HuH-7 (cell line): ENCODE measurements around the gene DMKN.
"Not testable (repeated sequence)": the region's sequence is repeated elsewhere in the genome, so short reads cannot be mapped to it uniquely, and the experiment has no call there.

Experiments used
- DNase-seq: peaks from one replicate; pipeline ENCODE4 v3.0.0; 2011; ENCODE audit warnings: low spot score

The DMKN gene

GRCh38 chr19:35497406-35497805 lies 16.0 kb downstream of the DMKN start:
- no peak for DNase-seq

GRCh38 chr19:35495107-35496064 lies 18.1 kb downstream of the DMKN start:
- DNase-seq, result peak; percentile 93

GRCh38 chr19:35493971-35494370 lies 19.5 kb downstream of the DMKN start:
- DNase-seq, result no peak

- DNase-seq, result no peak
These were observed 21.6 kb downstream of the DMKN start for GRCh38 chr19:35491836-35492360.

GRCh38 chr19:35490364-35490763 lies 23.1 kb downstream of the DMKN start, which contains the start of gene KRTDAP:
Gene KRTDAP (minus strand): TSS chr19:35490464. CDS start chr19:35490442, 22 bp downstream.
- DNase-seq, result no peak

- DNase-seq, result no peak
These were observed 24.8 kb downstream of the DMKN start for GRCh38 chr19:35488677-35489076.

- no peak for DNase-seq
These were observed 25.7 kb downstream of the DMKN start for GRCh38 chr19:35487656-35488182.

GRCh38 chr19:35486268-35486708 lies 27.2 kb downstream of the DMKN start:
- DNase-seq, result no peak

GRCh38 chr19:35484252-35485036 lies 29.0 kb downstream of the DMKN start:
- DNase-seq, result no peak

GRCh38 chr19:35483089-35483488 lies 30.4 kb downstream of the DMKN start:
- DNase-seq, result no peak

GRCh38 chr19:35478794-35479677 lies 34.4 kb downstream of the DMKN start:
- no peak for DNase-seq

GRCh38 chr19:35476149-35476548 lies 37.3 kb downstream of the DMKN start:
- DNase-seq, result no peak

- not testable (repeated sequence) for DNase-seq
These were observed 38.9 kb downstream of the DMKN start for GRCh38 chr19:35474594-35474993.

GRCh38 chr19:35474104-35474503 lies 39.3 kb downstream of the DMKN start:
- no peak for DNase-seq

GRCh38 chr19:35471946-35472345 lies 41.5 kb downstream of the DMKN start:
- no peak for DNase-seq

- DNase-seq, result not testable (repeated sequence)
These were observed 42.4 kb downstream of the DMKN start for GRCh38 chr19:35471075-35471474.

- no peak for DNase-seq
These were observed 43.3 kb downstream of the DMKN start for GRCh38 chr19:35470128-35470527.

- DNase-seq, result peak; percentile 69
These were observed 44.8 kb downstream of the DMKN start for GRCh38 chr19:35468637-35469036.

- DNase-seq, result no peak
These were observed 47.2 kb downstream of the DMKN start for GRCh38 chr19:35466259-35466658.

- DNase-seq, result not testable (repeated sequence)
These were observed 50.5 kb downstream of the DMKN start for GRCh38 chr19:35462956-35463355.

GRCh38 chr19:35462476-35462953 lies 50.9 kb downstream of the DMKN start:
- DNase-seq, result no peak
